ENCODE measurements around the gene ZNF83. TPM values are rescaled to one million over a fixed set of nuclear protein-coding genes. Genes with fewer than 3 reads are reported as not detected.
"Not testable (repeated sequence)": the region's sequence is repeated elsewhere in the genome, so short reads cannot be mapped to it uniquely, and the experiment has no call there.

Gene ZNF83
- total RNA-seq, 1 donor from 2014 or later: 72.1 TPM

DNA sequence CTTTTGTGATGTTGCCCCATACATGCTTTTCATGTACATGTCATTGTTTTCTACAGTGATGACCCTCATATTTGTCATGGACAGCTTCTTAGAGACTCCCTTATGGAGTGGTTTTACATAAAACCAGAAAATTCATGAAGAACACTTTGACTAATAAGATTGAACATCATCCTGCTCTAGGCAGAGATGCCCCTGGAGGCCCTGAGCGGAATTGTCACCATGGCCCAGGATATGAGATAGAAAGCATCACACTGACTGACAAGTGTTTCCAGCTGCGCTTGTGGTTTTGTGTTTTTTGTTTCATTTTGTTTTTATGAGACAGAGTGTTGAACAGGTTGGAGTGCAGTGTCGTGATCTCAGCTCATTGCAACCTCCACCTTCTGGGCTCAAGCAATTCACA is 45.9 kb downstream of the ZNF83 start:
- H3K36me3 Mint-ChIP-seq (ENCODE audit: insufficient read depth): peaks cover 30% of the 10 kb centered on the region
- H3K27me3 Mint-ChIP-seq: no peaks in the 10 kb centered on the region
- no peak overlapping the region for H3K4me3 Mint-ChIP-seq (ENCODE audit: low read depth)
- no peaks in the 10 kb centered on the region for H3K4me1 Mint-ChIP-seq (ENCODE audit: low read depth)
- H3K9me3 Mint-ChIP-seq (ENCODE audit: low read depth): no peaks in the 10 kb centered on the region
- no peak for DNase-seq (ENCODE audit: low spot score, unreplicated experiment)
- TF ChIP-seq, protein P1, sequence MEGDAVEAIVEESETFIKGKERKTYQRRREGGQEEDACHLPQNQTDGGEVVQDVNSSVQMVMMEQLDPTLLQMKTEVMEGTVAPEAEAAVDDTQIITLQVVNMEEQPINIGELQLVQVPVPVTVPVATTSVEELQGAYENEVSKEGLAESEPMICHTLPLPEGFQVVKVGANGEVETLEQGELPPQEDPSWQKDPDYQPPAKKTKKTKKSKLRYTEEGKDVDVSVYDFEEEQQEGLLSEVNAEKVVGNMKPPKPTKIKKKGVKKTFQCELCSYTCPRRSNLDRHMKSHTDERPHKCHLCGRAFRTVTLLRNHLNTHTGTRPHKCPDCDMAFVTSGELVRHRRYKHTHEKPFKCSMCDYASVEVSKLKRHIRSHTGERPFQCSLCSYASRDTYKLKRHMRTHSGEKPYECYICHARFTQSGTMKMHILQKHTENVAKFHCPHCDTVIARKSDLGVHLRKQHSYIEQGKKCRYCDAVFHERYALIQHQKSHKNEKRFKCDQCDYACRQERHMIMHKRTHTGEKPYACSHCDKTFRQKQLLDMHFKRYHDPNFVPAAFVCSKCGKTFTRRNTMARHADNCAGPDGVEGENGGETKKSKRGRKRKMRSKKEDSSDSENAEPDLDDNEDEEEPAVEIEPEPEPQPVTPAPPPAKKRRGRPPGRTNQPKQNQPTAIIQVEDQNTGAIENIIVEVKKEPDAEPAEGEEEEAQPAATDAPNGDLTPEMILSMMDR (IDR thresholded peaks at IDR 0.05; ENCODE audit: unreplicated experiment): no peak
- H3K27ac Mint-ChIP-seq: no peak overlapping the region

GRCh38 chr19:52590728-52591127 is 47.4 kb downstream of the ZNF83 start:
- Mint-ChIP-seq H3K27ac (peak overlapping the region; percentile 62), H3K4me1 (ENCODE audit: low read depth) (no peaks in the 10 kb centered on the region), H3K4me3 (ENCODE audit: low read depth) (no peak overlapping the region), H3K36me3 (ENCODE audit: insufficient read depth) (peaks cover 14% of the 10 kb centered on the region), H3K9me3 (ENCODE audit: low read depth) (no peaks in the 10 kb centered on the region), H3K27me3 (no peaks in the 10 kb centered on the region)
- TF ChIP-seq, protein P1 (IDR thresholded peaks at IDR 0.05; ENCODE audit: unreplicated experiment): peak; percentile 25
- DNase-seq (ENCODE audit: low spot score, unreplicated experiment): no peak

DNA sequence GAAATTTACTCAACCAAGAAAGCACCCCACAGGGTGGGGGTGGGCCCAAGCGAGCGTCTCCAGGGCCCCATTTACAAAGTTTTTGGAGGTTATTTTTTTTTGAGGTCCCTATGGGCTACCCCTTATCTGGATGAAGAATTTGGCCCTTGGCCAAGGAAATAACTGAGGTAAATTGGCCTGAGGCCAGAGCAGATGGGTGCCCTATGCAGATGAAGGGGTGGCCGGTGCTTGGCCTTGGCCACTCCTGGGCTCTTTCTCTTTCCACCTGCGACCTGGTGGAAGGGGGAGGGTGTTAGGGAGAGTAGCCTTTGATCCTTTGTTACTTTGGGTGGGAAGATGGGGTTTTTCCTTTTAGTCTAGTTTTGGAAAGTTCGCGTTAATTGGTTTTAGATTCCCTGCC is 52.6 kb downstream of the ZNF83 start:
- no peak for DNase-seq (ENCODE audit: low spot score, unreplicated experiment)
- Mint-ChIP-seq H3K36me3 (ENCODE audit: insufficient read depth) (peaks cover 39% of the 10 kb centered on the region), H3K4me1 (ENCODE audit: low read depth) (no peaks in the 10 kb centered on the region), H3K27ac (no peak overlapping the region), H3K9me3 (ENCODE audit: low read depth) (peaks cover 5% of the 10 kb centered on the region), H3K4me3 (ENCODE audit: low read depth) (no peak overlapping the region), H3K27me3 (no peaks in the 10 kb centered on the region)
- TF ChIP-seq, protein P1 (IDR thresholded peaks at IDR 0.05; ENCODE audit: unreplicated experiment): no peak

GRCh38 chr19:52584736-52585440 is 53.3 kb downstream of the ZNF83 start:
- no peak overlapping the region for H3K4me3 Mint-ChIP-seq (ENCODE audit: low read depth)
- H3K27me3 Mint-ChIP-seq: no peaks in the 10 kb centered on the region
- peaks cover 36% of the 10 kb centered on the region for H3K36me3 Mint-ChIP-seq (ENCODE audit: insufficient read depth)
- no peak overlapping the region for H3K27ac Mint-ChIP-seq
- TF ChIP-seq, protein P1 (IDR thresholded peaks at IDR 0.05; ENCODE audit: unreplicated experiment): no peak
- no peak for DNase-seq (ENCODE audit: low spot score, unreplicated experiment)
- H3K4me1 Mint-ChIP-seq (ENCODE audit: low read depth): no peaks in the 10 kb centered on the region
- H3K9me3 Mint-ChIP-seq (ENCODE audit: low read depth): peaks cover 5% of the 10 kb centered on the region

DNA sequence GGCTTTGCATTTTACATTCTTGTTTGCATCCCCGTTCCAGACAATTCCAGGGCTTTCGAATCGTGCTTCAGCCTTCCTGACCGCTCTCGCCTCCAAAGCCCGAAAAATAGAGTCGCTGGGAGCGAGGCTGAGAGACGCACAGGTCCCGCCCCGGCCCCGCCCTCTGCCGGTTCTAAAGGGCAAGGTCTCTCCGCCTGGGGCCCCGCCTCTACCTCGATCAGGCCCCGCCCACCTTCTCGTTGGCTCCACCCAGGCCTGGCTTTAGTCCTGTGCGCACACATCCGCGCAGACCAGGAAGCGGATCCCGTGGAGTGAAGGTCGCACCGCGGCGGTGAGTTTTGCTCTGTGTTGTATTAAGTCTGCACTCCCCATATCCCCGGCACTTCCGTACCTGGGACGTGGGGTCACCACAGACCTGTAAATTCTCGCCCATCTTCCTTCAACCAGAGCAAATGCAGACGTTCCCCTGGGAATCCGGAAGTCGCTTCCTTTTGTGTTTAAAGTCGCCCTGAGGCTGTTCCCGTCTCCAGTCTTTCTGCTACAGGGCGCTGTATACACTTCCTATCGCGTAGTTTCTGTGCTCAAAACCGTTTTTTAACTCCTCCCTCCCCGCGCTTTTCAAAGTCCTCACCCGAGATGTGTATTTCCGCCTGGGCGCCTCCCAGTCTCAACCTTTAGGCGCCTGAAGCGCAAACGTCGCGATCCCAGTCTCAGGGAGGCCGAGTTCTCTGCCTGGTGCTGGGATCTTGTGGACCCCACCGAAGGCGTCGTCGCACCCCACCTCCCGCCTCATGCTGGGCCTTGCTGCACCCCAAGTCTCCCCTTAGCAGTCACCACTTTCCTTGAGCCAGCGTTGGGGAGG is 67.9 kb downstream of the ZNF83 start, which contains the start of gene ZNF701:
ZNF701 (plus strand) TSS at position 288 of the 862 bp plus-strand sequence. CDS start 3,861 bp downstream, outside the sequence.
- Mint-ChIP-seq H3K36me3 (ENCODE audit: insufficient read depth) (peaks cover 12% of the 10 kb centered on the region), H3K4me3 (ENCODE audit: low read depth) (peak within 1 kb of the TSS; percentile 97), H3K4me1 (ENCODE audit: low read depth) (peaks cover 20% of the 10 kb centered on the region), H3K9me3 (ENCODE audit: low read depth) (no peaks in the 10 kb centered on the region), H3K27me3 (no peaks in the 10 kb centered on the region), H3K27ac (peak within 1 kb of the TSS; percentile 99)
- TF ChIP-seq, protein P1 (IDR thresholded peaks at IDR 0.05; ENCODE audit: unreplicated experiment): peak; percentile 25
- DNase-seq (ENCODE audit: low spot score, unreplicated experiment): peak; percentile 97

- H3K36me3 Mint-ChIP-seq (ENCODE audit: insufficient read depth): peaks cover 12% of the 10 kb centered on the region
- peaks cover 20% of the 10 kb centered on the region for H3K4me1 Mint-ChIP-seq (ENCODE audit: low read depth)
- peak overlapping the region; percentile 97 for H3K4me3 Mint-ChIP-seq (ENCODE audit: low read depth)
- DNase-seq (ENCODE audit: low spot score, unreplicated experiment): peak; percentile 49
- H3K9me3 Mint-ChIP-seq (ENCODE audit: low read depth); H3K27me3 Mint-ChIP-seq: not testable (repeated sequence)
- peak overlapping the region; percentile 99 for H3K27ac Mint-ChIP-seq
Measured at GRCh38 chr19:52569638-52569999, 68.5 kb downstream of the ZNF83 start.
